Neuron (in vitro differentiated cells): ENCODE data around the gene EFNA3.

ENCODE experiments used
- H2AFZ ChIP-seq: one replicate; pipeline ENCODE4 v1.6.1; 2013; ENCODE audit warnings: low read depth, mild to moderate bottlenecking, inconsistent platforms, low read length, moderate library complexity
- H3K27me3 ChIP-seq: one replicate; pipeline ENCODE4 v1.6.1; 2013; ENCODE audit warnings: low read length; ENCODE audit not compliant: insufficient read depth
- H3K36me3 ChIP-seq: one replicate; pipeline ENCODE4 v1.6.1; 2013; ENCODE audit warnings: low read length; ENCODE audit not compliant: insufficient read depth
- H3K4me1 ChIP-seq: one replicate; pipeline ENCODE4 v1.6.1; 2013; ENCODE audit warnings: low read length; ENCODE audit not compliant: insufficient read depth
- H3K4me3 ChIP-seq: 2 replicates; pipeline ENCODE4 v1.5.1; 2013; ENCODE audit warnings: mild to moderate bottlenecking, low read length, moderate library complexity
- H3K9me3 ChIP-seq: one replicate; pipeline ENCODE4 v1.6.1; 2013; ENCODE audit warnings: low read length

The EFNA3 gene

DNA sequence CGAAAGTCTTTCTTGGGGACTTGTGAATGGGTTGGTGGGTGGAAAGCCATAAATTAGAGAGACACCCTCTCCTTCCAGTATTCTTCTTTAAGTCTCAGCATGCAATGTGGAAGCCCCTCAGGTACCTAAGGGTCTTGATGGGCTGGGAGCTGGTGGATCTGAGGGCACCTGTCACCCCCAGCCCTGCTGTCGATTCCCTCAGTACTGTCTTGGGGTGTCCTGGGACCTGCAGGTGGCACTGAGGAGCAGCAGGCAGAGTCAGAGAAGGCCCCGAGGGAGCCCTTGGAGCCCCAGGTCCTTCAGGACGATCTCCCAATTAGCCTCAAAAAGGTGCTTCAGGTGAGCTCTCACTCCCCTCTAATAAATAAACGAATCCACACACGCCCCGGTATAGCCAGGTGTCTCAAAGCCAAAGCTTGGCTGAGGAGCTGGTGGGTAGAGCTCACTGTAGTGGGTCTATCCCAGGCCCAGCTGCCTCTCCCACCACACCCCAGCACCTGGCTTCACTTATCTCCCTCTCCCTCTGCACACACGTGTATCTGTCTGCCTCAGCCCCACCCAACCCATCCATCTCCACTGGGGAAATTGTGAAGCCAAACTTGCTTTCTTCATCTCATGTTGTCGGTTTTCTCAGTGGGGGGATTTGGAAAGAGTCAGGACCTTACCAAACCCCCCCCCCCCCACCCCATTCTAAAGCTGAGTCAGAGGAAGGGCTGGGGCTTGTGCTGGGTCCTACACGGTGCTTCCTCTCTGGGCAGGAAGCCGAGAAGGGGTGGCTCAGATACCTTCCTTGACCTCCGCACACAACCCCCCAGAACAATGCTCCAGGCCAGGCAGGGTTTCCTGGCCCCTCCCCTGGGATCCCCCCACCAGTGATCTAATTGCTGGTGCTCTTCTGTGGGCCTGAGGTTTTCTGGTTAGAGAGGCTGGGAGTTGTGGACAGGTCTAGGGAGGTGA is 25.9 kb upstream of the EFNA3 start:
- peaks cover 13% of the 10 kb centered on the region for H3K36me3 ChIP-seq
- peaks cover 24% of the 10 kb centered on the region for H3K4me1 ChIP-seq
- H3K4me3 ChIP-seq: peak overlapping the region; percentile 80
- no peaks in the 10 kb centered on the region for H3K9me3 ChIP-seq
- no peaks in the 10 kb centered on the region for H3K27me3 ChIP-seq
- no peak overlapping the region for H2AFZ ChIP-seq

GRCh38 chr1:155053531-155054105 is 25.0 kb upstream of the EFNA3 start:
- Histone ChIP-seq H3K9me3 (no peaks in the 10 kb centered on the region), H3K4me3 (no peak overlapping the region), H2AFZ (no peak overlapping the region), H3K27me3 (no peaks in the 10 kb centered on the region), H3K4me1 (peaks cover 24% of the 10 kb centered on the region), H3K36me3 (peaks cover 20% of the 10 kb centered on the region)

- Histone ChIP-seq H3K4me1 (peaks cover 8% of the 10 kb centered on the region), H3K4me3 (no peak overlapping the region), H2AFZ (no peak overlapping the region), H3K27me3 (no peaks in the 10 kb centered on the region), H3K36me3 (peaks cover 20% of the 10 kb centered on the region), H3K9me3 (no peaks in the 10 kb centered on the region)
Observed at GRCh38 chr1:155057104-155057503, 21.5 kb upstream of the EFNA3 start.

GRCh38 chr1:155057788-155058211 is 20.8 kb upstream of the EFNA3 start:
- H3K36me3 ChIP-seq: peaks cover 20% of the 10 kb centered on the region
- H3K9me3 ChIP-seq: no peaks in the 10 kb centered on the region
- H3K4me3 ChIP-seq: no peak overlapping the region
- peaks cover 5% of the 10 kb centered on the region for H3K4me1 ChIP-seq
- H2AFZ ChIP-seq: no peak overlapping the region
- no peaks in the 10 kb centered on the region for H3K27me3 ChIP-seq

DNA sequence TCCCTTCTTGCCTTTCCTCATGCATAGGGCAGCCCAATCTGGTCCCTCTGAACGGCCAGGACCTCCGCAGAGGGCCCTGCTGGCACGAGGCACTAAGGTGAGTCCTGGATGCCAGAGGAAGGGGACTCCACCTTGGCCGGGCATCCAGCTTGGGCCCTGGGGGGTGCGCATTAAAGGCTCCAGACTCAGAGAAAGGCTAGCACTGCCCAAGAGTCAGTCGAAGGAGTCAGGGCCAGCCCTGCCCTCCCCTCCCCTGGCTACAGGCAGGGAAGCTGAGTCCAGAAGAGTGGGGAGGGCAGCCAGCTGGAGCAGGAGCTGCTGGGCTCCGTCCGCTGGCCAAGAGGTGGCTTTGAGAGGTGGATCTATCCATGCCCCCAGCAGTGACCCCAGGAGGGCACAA is 17.9 kb upstream of the EFNA3 start:
- Histone ChIP-seq H3K4me1 (peaks cover 20% of the 10 kb centered on the region), H3K36me3 (peaks cover 18% of the 10 kb centered on the region), H3K27me3 (no peaks in the 10 kb centered on the region), H2AFZ (no peak overlapping the region), H3K9me3 (no peaks in the 10 kb centered on the region), H3K4me3 (no peak overlapping the region)

GRCh38 chr1:155061381-155062150 is 17.1 kb upstream of the EFNA3 start:
- Histone ChIP-seq H2AFZ (no peak overlapping the region), H3K4me1 (peaks cover 20% of the 10 kb centered on the region), H3K4me3 (no peak overlapping the region), H3K9me3 (no peaks in the 10 kb centered on the region), H3K27me3 (no peaks in the 10 kb centered on the region), H3K36me3 (peaks cover 15% of the 10 kb centered on the region)

DNA sequence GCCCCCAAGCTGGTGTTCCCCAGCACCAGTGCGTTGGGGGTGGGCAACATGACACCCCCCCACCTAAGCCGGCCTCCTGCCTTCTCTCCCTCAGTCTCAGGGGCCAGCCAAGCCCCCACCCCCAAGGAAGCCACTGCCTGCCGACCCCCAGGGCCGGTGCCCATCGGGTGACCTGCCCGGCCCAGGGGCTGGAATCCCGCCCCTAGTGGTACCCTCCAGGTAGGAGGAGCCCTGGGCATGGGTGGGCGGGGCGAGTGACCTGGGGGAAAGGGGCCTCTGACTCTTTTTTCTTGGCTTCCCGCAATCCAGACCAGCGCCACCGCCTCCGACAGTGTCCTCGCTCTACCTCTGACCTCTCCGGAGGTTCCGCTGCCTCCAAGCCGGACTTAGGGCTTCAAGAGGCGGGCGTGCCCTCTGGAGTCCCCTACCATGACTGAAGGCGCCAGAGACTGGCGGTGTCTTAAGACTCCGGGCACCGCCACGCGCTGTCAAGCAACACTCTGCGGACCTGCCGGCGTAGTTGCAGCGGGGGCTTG is 16.4 kb upstream of the EFNA3 start:
- H3K4me3 ChIP-seq: no peak overlapping the region
- no peaks in the 10 kb centered on the region for H3K27me3 ChIP-seq
- no peak overlapping the region for H2AFZ ChIP-seq
- H3K4me1 ChIP-seq: peaks cover 20% of the 10 kb centered on the region
- peaks cover 20% of the 10 kb centered on the region for H3K36me3 ChIP-seq
- no peaks in the 10 kb centered on the region for H3K9me3 ChIP-seq

DNA sequence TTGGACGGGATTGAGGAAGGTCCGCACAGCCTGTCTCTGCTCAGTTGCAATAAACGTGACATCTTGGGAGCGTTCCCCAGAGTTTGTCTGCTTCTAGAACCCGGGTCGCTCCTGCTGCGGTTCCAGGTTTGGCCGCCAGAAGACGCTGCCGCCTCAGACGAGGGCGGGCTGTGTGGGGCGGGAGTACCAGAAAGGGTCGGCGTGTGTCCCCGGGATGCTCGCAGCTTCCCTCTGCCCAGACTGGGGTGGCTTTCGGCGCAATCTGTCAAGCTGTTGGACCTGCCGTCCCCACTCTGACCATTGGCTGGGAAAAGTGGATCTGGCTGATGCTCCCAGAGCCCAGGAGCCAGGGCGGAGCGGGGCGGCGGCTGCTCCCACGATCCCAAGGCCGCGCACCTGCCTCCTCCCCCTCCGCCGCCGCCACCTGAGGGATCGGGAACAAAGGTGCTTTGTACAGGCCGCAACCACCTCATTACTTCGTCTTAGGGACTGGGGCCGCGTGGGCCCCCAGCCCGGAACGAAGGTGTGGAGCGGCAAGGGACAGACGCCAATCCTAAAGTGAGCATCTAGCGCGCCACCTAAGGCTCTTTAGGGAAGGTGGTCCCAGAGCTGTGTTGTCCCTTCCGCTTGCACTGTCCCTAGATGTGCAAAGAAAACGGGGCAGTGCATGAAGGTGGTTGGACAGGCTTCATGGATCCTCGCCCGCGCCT is 15.8 kb upstream of the EFNA3 start:
- Histone ChIP-seq H3K4me3 (peak overlapping the region; percentile 78), H3K4me1 (peaks cover 20% of the 10 kb centered on the region), H3K27me3 (no peaks in the 10 kb centered on the region), H3K9me3 (no peaks in the 10 kb centered on the region), H2AFZ (no peak overlapping the region), H3K36me3 (peaks cover 17% of the 10 kb centered on the region)

GRCh38 chr1:155063550-155064110 is 15.0 kb upstream of the EFNA3 start, which contains the start of gene EFNA4:
Gene EFNA4, plus strand, starts transcription at chr1:155063740. Its CDS starts 84 bp downstream, at chr1:155063824.
- Histone ChIP-seq H3K27me3 (no peaks in the 10 kb centered on the region), H3K9me3 (no peaks in the 10 kb centered on the region), H2AFZ (peak within 1 kb of the TSS; percentile 53), H3K4me3 (peak within 1 kb of the TSS; percentile 78), H3K4me1 (peaks cover 20% of the 10 kb centered on the region), H3K36me3 (peaks cover 17% of the 10 kb centered on the region)

- H3K36me3 ChIP-seq: peaks cover 23% of the 10 kb centered on the region
- H2AFZ ChIP-seq: peak overlapping the region; percentile 53
- no peaks in the 10 kb centered on the region for H3K27me3 ChIP-seq
- peak overlapping the region; percentile 78 for H3K4me3 ChIP-seq
- H3K4me1 ChIP-seq: peaks cover 20% of the 10 kb centered on the region
- no peaks in the 10 kb centered on the region for H3K9me3 ChIP-seq
Observed at GRCh38 chr1:155064111-155064831, 14.4 kb upstream of the EFNA3 start.

GRCh38 chr1:155064832-155065429 is 13.7 kb upstream of the EFNA3 start:
- Histone ChIP-seq H3K27me3 (no peaks in the 10 kb centered on the region), H2AFZ (no peak overlapping the region), H3K36me3 (peaks cover 27% of the 10 kb centered on the region), H3K9me3 (no peaks in the 10 kb centered on the region), H3K4me1 (peaks cover 20% of the 10 kb centered on the region), H3K4me3 (peak overlapping the region; percentile 78)
